K562 (cell line): ENCODE data around the gene KDM2B. TPM values are rescaled to one million over a fixed set of nuclear protein-coding genes. Genes with fewer than 3 reads are reported as not detected.

Experiments
- BCL6 ChIP-seq: fragments of 250-450 bp; sonication (Bioruptor Pico); IDR thresholded peaks from 2 replicates; pipeline ENCODE4 v1.4.0; 2020
- FOS ChIP-seq: IDR thresholded peaks from 3 replicates; pipeline ENCODE4 v1.6.1; 2011; ENCODE audit not compliant: insufficient read length; ENCODE audit errors: extremely low read depth
- HOMEZ ChIP-seq: fragments of 250-450 bp; sonication (Bioruptor Pico); IDR thresholded peaks from 2 replicates; pipeline ENCODE4 v1.4.0; 2020; ENCODE audit warnings: mild to moderate bottlenecking, moderate library complexity
- MAZ ChIP-seq, 2 experiments: fragments of 450-650 bp in 1 of 2; sonication (generic) in 1 of 2; formaldehyde crosslinking; IDR thresholded peaks in 1 of 2; conservative IDR thresholded peaks in 1 of 2; 2 replicates each; pipeline versions ENCODE4 v1.4.0 to v1.5.0; 2020; ENCODE audit warnings: mild to moderate bottlenecking in 1 of 2, missing genetic modification reagents in 1 of 2
- MGA ChIP-seq: fragments of 450-650 bp; IDR thresholded peaks from 2 replicates; pipeline ENCODE4 v1.6.1; 2016; ENCODE audit warnings: mild to moderate bottlenecking, moderate library complexity
- POLR2AphosphoS5 ChIP-seq: IDR thresholded peaks from 2 replicates; pipeline ENCODE4 v1.6.1; 2011; ENCODE audit warnings: mild to moderate bottlenecking, low read depth, low read length, moderate library complexity; ENCODE audit not compliant: control insufficient read depth, insufficient read depth
- ZBTB33 ChIP-seq: sonication (generic); formaldehyde crosslinking; IDR thresholded peaks from 2 replicates; pipeline ENCODE4 v1.8.1; 2023; ENCODE audit warnings: mild to moderate bottlenecking, missing genetic modification reagents
- ZFX ChIP-seq: sonication (generic); formaldehyde crosslinking; IDR thresholded peaks from 2 replicates; pipeline ENCODE4 v1.8.0; 2022; ENCODE audit warnings: mild to moderate bottlenecking, missing genetic modification reagents, moderate library complexity
- ZKSCAN8 ChIP-seq: fragments of 200-800 bp; sonication (Bioruptor generic); IDR thresholded peaks from 2 replicates; pipeline ENCODE4 v1.6.1; 2016; ENCODE audit warnings: missing genetic modification characterization, missing compliant biosample characterization
- ZNF655 ChIP-seq: fragments of 250-450 bp; sonication (Bioruptor Pico); IDR thresholded peaks from 2 replicates; pipeline ENCODE4 v1.5.0; 2021
- polyA plus RNA-seq, 8 experiments: library from polyadenylated mRNA; depleted of rRNA in 4 of 8; stranded (reverse) in 5 of 8; unstranded in 3 of 8; fragments of >200 nt; fragmentation: Nextera tagmentation in 2 of 8; fragmentation: Illumina TruSeq in 1 of 8; extraction: Ambion mirVana in 2 of 8; extraction: Trizol in 1 of 8; gene quantifications; 2 replicates each; pipeline versions ENCODE4 v1.2.1 to v1.2.3, GENCODE V29; 2011 to 2014; ENCODE audit warnings: inconsistent platforms in 1 of 8, missing spikeins in 1 of 8
- total RNA-seq, 7 experiments: library from RNA; depleted of rRNA in 6 of 7; stranded (reverse); fragments of >200 nt in 6 of 7; fragmentation: Illumina TruSeq in 2 of 7; extraction: Trizol in 2 of 7; gene quantifications; 2 replicates each; pipeline versions ENCODE4 v1.2.1 to v1.2.3, GENCODE V29; 2011 to 2021; ENCODE audit warnings: low replicate concordance in 1 of 7

KDM2B gene
- total and polyA plus RNA-seq, 9 of the 15 experiments (the other 6 are each of a cell fraction or from before 2014, with no cell fraction given): 7.4 to 50.5 (median 22.5) TPM

GRCh38 chr12:121581686-121582429, 1.0 kb upstream of the KDM2B start (continued):
- TF ChIP-seq ZFX: 0 out of 2 replicates have a peak, but pooled peaks have one; percentile 0
- peak in 1 of 2 experiments; percentile 19; a peak in 1 of 4 replicates for TF ChIP-seq MAZ (CRISPR knock-in tag; conservative IDR thresholded peaks at IDR 0.05 in 1 of 2, IDR thresholded peaks at IDR 0.05 in 1 of 2)
- no peak; the same call in none of the 2 replicates for TF ChIP-seq ZBTB33 (CRISPR knock-in tag)
- TF ChIP-seq ZKSCAN8 (CRISPR knock-in tag): no peak
- peak; percentile 47 for TF ChIP-seq MGA
- no peak for TF ChIP-seq POLR2AphosphoS5
- no peak for TF ChIP-seq ZNF655 (CRISPR knock-in tag)
- no peak for TF ChIP-seq FOS
- TF ChIP-seq HOMEZ: no peak
- no peak for TF ChIP-seq BCL6 (CRISPR knock-in tag)
